ENCODE measurements around the gene SMURF2.
A peak's percentile ranks its signal among the peaks of the same experiment; 100 is the strongest.
"Not testable (repeated sequence)": the region's sequence is repeated elsewhere in the genome, so short reads cannot be mapped to it uniquely, and the experiment has no call there.

The SMURF2 gene

GRCh38 chr17:64661976-64662773 is at the start of gene SMURF2:
SMURF2 (minus strand) TSS chr17:64662307; CDS start chr17:64661880, 427 bp downstream.
- peak; percentile 71 for DNase-seq

GRCh38 chr17:64709481-64709880 is 47.4 kb upstream of the SMURF2 start:
- no peak for DNase-seq

- DNase-seq = no peak
Measured at GRCh38 chr17:64707050-64707591, 45.0 kb upstream of the SMURF2 start.

GRCh38 chr17:64706224-64707049 is 44.3 kb upstream of the SMURF2 start:
- no peak for DNase-seq

GRCh38 chr17:64702815-64703214 is 40.7 kb upstream of the SMURF2 start:
- no peak for DNase-seq

GRCh38 chr17:64698725-64699124 is 36.6 kb upstream of the SMURF2 start:
- DNase-seq = no peak

GRCh38 chr17:64694207-64694606 is 32.1 kb upstream of the SMURF2 start:
- no peak for DNase-seq

GRCh38 chr17:64692187-64692586 is 30.1 kb upstream of the SMURF2 start:
- no peak for DNase-seq

GRCh38 chr17:64689106-64689505 is 27.0 kb upstream of the SMURF2 start:
- no peak for DNase-seq

GRCh38 chr17:64688481-64688880 is 26.4 kb upstream of the SMURF2 start:
- no peak for DNase-seq

GRCh38 chr17:64687961-64688360 is 25.9 kb upstream of the SMURF2 start:
- no peak for DNase-seq

- no peak for DNase-seq
Measured at GRCh38 chr17:64687376-64687775, 25.3 kb upstream of the SMURF2 start.

- DNase-seq = no peak
Measured at GRCh38 chr17:64686705-64687104, 24.6 kb upstream of the SMURF2 start.

GRCh38 chr17:64685705-64686104 is 23.6 kb upstream of the SMURF2 start:
- DNase-seq = no peak

GRCh38 chr17:64683796-64684195 is 21.7 kb upstream of the SMURF2 start:
- DNase-seq = no peak

- no peak for DNase-seq
Measured at GRCh38 chr17:64682261-64683181, 20.4 kb upstream of the SMURF2 start.

- no peak for DNase-seq
Measured at GRCh38 chr17:64679710-64680216, 17.7 kb upstream of the SMURF2 start.

- no peak for DNase-seq
Measured at GRCh38 chr17:64676763-64677162, 14.7 kb upstream of the SMURF2 start.

GRCh38 chr17:64670843-64671590 is 8.9 kb upstream of the SMURF2 start:
- not testable (repeated sequence) for DNase-seq

GRCh38 chr17:64667807-64668721 is 6.0 kb upstream of the SMURF2 start:
- not testable (repeated sequence) for DNase-seq
